Body of pancreas (tissue), 4 donors: ENCODE results near the gene ZNF33A.

Experiments
- POLR2A ChIP-seq, 3 donors: fragments of 450-650 bp; IDR thresholded peaks; one replicate each; pipeline ENCODE4 v1.6.1; 2016; ENCODE audit warnings: antibody characterized with exemption in 3 of 3, mild to moderate bottlenecking in 2 of 3
- TF ChIP-seq, protein P1 (sequence below), 7 experiments: fragments of 450-650 bp in 4 of 7; fragments of 200-600 bp in 3 of 7; sonication (generic) in 3 of 7; IDR thresholded peaks; one replicate each; pipeline ENCODE4 v1.5.1; 2016 to 2019; ENCODE audit warnings: antibody characterized with exemption in 7 of 7

DNA sequence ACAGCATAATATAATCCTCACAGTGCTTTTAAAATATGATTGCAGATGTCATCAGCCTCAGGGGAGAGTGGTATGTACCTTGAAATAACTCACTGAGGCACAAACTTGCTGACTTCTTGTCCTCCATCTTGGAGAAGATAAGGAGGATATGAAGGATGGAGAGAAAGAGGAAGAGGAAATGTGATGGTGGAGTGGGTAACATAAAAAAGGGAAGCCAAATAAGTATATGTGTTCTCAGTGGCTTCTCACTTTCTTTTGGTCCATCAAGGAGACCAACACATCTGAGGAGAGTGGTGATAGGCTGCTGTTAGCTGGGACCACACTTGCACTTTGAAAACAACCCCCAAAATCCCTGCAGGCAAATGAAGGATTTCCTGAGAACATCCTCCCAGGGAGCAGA, 62.1 kb downstream of the ZNF33A start:
- no peak for TF ChIP-seq POLR2A (IDR thresholded peaks at IDR 0.05)
- TF ChIP-seq, protein P1, sequence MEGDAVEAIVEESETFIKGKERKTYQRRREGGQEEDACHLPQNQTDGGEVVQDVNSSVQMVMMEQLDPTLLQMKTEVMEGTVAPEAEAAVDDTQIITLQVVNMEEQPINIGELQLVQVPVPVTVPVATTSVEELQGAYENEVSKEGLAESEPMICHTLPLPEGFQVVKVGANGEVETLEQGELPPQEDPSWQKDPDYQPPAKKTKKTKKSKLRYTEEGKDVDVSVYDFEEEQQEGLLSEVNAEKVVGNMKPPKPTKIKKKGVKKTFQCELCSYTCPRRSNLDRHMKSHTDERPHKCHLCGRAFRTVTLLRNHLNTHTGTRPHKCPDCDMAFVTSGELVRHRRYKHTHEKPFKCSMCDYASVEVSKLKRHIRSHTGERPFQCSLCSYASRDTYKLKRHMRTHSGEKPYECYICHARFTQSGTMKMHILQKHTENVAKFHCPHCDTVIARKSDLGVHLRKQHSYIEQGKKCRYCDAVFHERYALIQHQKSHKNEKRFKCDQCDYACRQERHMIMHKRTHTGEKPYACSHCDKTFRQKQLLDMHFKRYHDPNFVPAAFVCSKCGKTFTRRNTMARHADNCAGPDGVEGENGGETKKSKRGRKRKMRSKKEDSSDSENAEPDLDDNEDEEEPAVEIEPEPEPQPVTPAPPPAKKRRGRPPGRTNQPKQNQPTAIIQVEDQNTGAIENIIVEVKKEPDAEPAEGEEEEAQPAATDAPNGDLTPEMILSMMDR (IDR thresholded peaks at IDR 0.05) = no peak
